Fibroblast of villous mesenchyme (primary cell): ENCODE data around the gene ARHGEF39. TPM values are rescaled to one million over a fixed set of nuclear protein-coding genes. Genes with fewer than 3 reads are reported as not detected.

Experiments
- DNase-seq: peaks from one replicate; pipeline ENCODE4 v3.0.0-alpha.2; 2010; ENCODE audit warnings: low read depth
- H3K4me3 ChIP-seq: 2 replicates; pipeline ENCODE4 v1.5.1; 2011; ENCODE audit warnings: low read depth, mild to moderate bottlenecking, low read length
- total RNA-seq: library from RNA; depleted of rRNA; stranded (reverse); fragments of >200 nt; gene quantifications from 2 replicates; pipeline ENCODE4 v1.2.3, GENCODE V29; 2012
- TF ChIP-seq, protein P1 (sequence below): IDR thresholded peaks from 2 replicates; pipeline ENCODE4 v1.5.1; 2012; ENCODE audit warnings: low read depth, mild to moderate bottlenecking, low read length; ENCODE audit not compliant: insufficient read depth

Gene ARHGEF39
- total RNA-seq, 1 donor: 3.0 TPM

DNA sequence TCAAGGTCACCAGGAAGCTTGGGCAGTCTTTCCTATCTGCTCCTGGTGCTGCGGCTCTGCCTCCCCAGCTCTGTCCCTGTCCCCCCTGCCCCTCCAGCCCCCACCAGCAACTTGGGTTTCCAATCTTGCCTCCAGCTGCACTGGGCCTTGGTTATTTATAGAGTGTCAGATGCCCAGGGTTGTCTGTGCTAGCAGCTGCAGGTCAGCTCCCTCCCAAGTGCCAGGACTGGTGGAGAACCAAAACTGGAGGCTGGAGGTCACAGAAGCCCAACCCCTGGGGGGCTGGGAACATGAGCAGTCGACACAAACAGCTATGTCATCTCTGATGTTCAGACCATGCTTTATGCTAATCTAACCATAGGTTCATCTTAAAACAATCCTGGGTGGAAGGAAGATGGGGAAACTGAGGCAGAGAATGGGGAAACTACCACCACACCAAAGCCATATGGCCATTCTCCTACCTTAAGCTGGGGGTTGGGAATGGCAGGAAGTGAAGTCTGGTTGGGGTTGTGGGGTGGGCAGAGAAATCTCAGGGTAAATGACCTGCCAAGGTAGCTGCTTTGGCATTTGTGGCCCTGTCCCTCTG lies 23.1 kb upstream of the ARHGEF39 start:
- H3K4me3 ChIP-seq: peak overlapping the region; percentile 92
- no peak for DNase-seq
- TF ChIP-seq, protein P1, sequence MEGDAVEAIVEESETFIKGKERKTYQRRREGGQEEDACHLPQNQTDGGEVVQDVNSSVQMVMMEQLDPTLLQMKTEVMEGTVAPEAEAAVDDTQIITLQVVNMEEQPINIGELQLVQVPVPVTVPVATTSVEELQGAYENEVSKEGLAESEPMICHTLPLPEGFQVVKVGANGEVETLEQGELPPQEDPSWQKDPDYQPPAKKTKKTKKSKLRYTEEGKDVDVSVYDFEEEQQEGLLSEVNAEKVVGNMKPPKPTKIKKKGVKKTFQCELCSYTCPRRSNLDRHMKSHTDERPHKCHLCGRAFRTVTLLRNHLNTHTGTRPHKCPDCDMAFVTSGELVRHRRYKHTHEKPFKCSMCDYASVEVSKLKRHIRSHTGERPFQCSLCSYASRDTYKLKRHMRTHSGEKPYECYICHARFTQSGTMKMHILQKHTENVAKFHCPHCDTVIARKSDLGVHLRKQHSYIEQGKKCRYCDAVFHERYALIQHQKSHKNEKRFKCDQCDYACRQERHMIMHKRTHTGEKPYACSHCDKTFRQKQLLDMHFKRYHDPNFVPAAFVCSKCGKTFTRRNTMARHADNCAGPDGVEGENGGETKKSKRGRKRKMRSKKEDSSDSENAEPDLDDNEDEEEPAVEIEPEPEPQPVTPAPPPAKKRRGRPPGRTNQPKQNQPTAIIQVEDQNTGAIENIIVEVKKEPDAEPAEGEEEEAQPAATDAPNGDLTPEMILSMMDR: no peak

DNA sequence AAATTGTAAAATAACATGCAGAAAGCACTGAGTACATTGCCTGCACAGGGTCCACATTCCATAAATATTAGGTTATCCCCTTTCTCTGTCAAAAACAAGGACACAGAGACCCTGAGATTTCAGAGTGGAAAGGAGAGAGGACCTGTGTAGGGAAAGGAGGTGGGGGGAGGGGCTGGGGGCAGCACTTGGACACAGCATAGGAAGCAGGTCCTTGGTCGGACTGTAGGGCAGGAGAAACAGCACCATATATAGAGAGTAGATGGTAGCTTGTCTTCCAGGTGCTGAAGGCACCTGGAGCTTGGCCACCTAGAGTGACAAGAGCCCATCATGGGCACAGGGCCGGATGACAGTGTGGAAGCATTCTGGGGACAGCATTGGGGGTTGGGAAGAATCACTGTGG lies 22.3 kb upstream of the ARHGEF39 start:
- TF ChIP-seq, protein P1: no peak
- no peak for DNase-seq
- peak overlapping the region; percentile 92 for H3K4me3 ChIP-seq

DNA sequence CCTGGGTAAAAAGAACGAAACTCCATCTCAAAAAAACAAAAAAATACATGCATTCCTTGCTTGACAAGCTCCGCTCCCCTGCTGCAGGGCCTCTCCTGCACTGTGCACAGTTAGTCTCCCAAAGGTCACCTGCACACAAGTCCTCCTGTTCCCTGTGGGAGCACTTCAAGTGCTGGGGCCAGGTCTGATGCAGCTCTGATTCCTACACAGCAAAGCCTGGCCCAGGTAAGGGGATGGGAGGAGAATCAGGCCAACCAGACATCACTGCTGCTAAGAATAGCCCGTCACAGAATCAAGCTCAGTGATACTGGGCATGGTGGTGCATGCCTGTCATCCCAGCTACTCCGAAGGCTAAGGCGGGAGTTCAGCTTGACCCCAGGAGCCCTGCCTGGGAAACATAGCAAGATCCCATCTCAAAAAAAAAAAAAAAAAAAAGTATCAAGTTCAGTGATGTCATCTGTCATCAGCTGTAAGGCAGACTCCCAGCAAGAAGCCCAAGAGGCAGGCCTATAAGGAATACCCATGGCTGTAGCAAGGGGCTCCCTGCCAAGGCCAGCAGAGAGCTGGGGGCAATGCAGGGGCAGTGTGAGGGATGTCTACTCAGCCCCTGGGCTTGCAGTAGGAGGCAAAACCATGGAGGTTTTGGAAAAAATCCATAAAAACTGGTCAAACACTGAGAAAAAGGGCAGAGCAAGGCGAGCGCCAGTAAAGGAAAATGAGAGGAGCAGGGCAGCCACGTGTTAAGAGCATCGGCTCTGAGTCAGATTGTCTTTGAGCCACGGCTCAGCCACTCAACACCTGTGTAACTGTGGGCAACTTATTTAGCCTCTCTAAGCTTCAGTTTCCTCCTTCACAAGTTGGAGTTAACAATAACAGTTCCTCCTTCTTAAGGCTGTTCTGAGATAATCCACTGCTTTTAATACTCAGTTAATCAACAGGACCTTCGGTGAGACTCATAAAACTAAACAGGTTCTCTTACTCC lies 21.5 kb upstream of the ARHGEF39 start:
- TF ChIP-seq, protein P1: no peak
- H3K4me3 ChIP-seq: peak overlapping the region; percentile 92
- peak; percentile 37 for DNase-seq

DNA sequence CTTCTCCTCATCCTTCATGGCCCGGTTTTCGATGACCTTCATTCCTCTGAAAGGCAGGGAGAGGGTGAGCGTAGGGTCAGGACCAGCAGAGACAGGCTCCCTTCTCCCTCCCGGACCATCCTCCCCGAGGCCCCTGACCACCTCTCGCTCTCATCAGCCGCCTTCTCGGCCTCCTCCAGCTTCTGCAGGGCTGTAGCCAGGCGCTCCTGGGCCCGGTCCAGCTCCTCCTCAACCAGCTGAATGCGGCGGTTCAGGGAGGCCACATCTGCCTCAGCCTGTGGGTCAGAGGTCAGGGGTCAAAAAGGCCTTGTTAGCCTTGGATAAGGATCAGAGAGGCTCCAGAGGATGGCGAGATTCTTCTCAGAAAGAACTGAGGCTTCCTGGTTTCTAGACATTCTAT lies 20.5 kb upstream of the ARHGEF39 start:
- no peak overlapping the region for H3K4me3 ChIP-seq
- DNase-seq: no peak
- TF ChIP-seq, protein P1: no peak

DNA sequence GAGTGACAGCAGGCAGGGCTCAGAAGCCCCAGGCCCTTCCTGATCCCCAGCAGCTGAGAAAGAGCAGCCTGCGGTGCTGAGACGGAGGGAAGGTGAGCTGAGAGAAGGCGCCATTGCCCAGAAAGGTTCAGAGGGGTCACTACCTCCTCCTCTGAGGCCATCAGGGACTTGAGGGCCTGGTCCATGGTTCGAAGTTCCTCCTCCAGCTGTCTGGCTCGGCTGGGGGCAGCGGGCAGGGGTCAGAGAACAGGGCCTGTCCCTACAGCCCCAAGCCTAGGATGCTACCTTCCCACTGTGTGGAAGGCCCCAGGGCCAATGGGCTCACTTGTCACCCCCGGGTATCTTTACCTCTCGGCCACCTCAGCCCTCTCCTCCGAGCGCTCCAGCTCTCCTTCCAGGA lies 19.9 kb upstream of the ARHGEF39 start:
- DNase-seq: no peak
- TF ChIP-seq, protein P1: no peak
- no peak overlapping the region for H3K4me3 ChIP-seq

DNA sequence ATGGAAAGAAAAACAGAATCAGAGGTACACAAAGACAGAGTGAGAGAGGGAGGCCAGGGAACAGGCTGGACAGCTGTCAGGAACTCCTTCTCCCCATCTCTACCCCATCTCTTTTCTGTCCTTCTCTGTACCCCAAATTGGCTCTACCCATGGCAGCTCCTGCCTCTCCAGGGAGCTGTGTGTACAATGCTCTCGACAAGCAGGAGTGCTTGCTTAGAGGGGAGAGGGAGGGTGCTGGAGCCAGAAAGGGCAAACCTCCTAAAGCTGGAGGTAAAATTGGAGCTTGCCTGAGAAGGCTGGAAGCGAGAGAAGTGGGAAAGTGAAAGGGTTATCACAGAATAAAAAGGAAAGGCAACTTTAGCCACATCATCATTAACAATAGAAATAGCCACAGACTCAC lies 18.3 kb upstream of the ARHGEF39 start:
- TF ChIP-seq, protein P1: no peak
- no peak for DNase-seq
- no peak overlapping the region for H3K4me3 ChIP-seq
